ENCODE data around the gene SMIM31.

The SMIM31 gene

GRCh38 chr4:164753873-164754488, at the start of gene SMIM31:
Gene SMIM31 (plus strand): TSS chr4:164754131. CDS start chr4:164770444, 16,313 bp downstream.
- no peak for DNase-seq (ENCODE audit: low read depth)

GRCh38 chr4:164706675-164707074, 47.3 kb upstream of the SMIM31 start:
- DNase-seq (ENCODE audit: low read depth): no peak

GRCh38 chr4:164716901-164717300, 37.0 kb upstream of the SMIM31 start:
- no peak for DNase-seq (ENCODE audit: low read depth)

- DNase-seq (ENCODE audit: low read depth): no peak
Observed at GRCh38 chr4:164718827-164719226, 35.1 kb upstream of the SMIM31 start.

GRCh38 chr4:164725066-164725465, 28.9 kb upstream of the SMIM31 start:
- no peak for DNase-seq (ENCODE audit: low read depth)

- no peak for DNase-seq (ENCODE audit: low read depth)
Observed at GRCh38 chr4:164730705-164731393, 23.1 kb upstream of the SMIM31 start.

- DNase-seq (ENCODE audit: low read depth): no peak
Observed at GRCh38 chr4:164731827-164732474, 22.0 kb upstream of the SMIM31 start.

- DNase-seq (ENCODE audit: low read depth): no peak
Observed at GRCh38 chr4:164734484-164734883, 19.4 kb upstream of the SMIM31 start.

GRCh38 chr4:164748375-164748774, 5.6 kb upstream of the SMIM31 start:
- DNase-seq (ENCODE audit: low read depth): no peak

GRCh38 chr4:164755432-164755831, 1.5 kb downstream of the SMIM31 start:
- DNase-seq (ENCODE audit: low read depth): no peak

GRCh38 chr4:164756686-164757085, 2.8 kb downstream of the SMIM31 start:
- no peak for DNase-seq (ENCODE audit: low read depth)

- DNase-seq (ENCODE audit: low read depth): no peak
Observed at GRCh38 chr4:164761241-164761640, 7.3 kb downstream of the SMIM31 start.

GRCh38 chr4:164761746-164762275, 7.9 kb downstream of the SMIM31 start:
- no peak for DNase-seq (ENCODE audit: low read depth)

- DNase-seq (ENCODE audit: low read depth): no peak
Observed at GRCh38 chr4:164765096-164765495, 11.2 kb downstream of the SMIM31 start.

GRCh38 chr4:164765833-164766232, 11.9 kb downstream of the SMIM31 start:
- DNase-seq (ENCODE audit: low read depth): no peak

- DNase-seq (ENCODE audit: low read depth): no peak
Observed at GRCh38 chr4:164768516-164768915, 14.6 kb downstream of the SMIM31 start.

GRCh38 chr4:164770010-164770724, 16.2 kb downstream of the SMIM31 start:
- no peak for DNase-seq (ENCODE audit: low read depth)

- DNase-seq (ENCODE audit: low read depth): no peak
Observed at GRCh38 chr4:164771088-164771487, 17.2 kb downstream of the SMIM31 start.

GRCh38 chr4:164772076-164772475, 18.1 kb downstream of the SMIM31 start:
- no peak for DNase-seq (ENCODE audit: low read depth)

- DNase-seq (ENCODE audit: low read depth): no peak
Observed at GRCh38 chr4:164779080-164779479, 25.1 kb downstream of the SMIM31 start.

- no peak for DNase-seq (ENCODE audit: low read depth)
Observed at GRCh38 chr4:164779811-164780216, 25.9 kb downstream of the SMIM31 start.

- DNase-seq (ENCODE audit: low read depth): no peak
Observed at GRCh38 chr4:164780839-164781238, 26.9 kb downstream of the SMIM31 start.

Measured in stimulated activated CD8-positive, alpha-beta memory T cell treated with anti-CD3 and anti-CD28 coated beads, Interleukin-12 subunit alpha, Interleukin-12 subunit beta, amount 100 ng/mL, for 4 hours (primary cell).